Mammary epithelial cell (primary cell): ENCODE results near the gene OR10A3.

Source experiments
- CTCF ChIP-seq, 2 donors: IDR thresholded peaks in 1 of 2; conservative IDR thresholded peaks in 1 of 2; 2 replicates each; pipeline ENCODE4 v1.5.1; 2011 to 2012; ENCODE audit warnings: inconsistent platforms in 2 of 2, low read length in 2 of 2, mild to moderate bottlenecking in 2 of 2, control low read depth in 1 of 2, low read depth in 1 of 2; ENCODE audit not compliant: insufficient read depth in 1 of 2; ENCODE audit errors: extremely low read depth in 1 of 2
- EZH2 ChIP-seq: IDR thresholded peaks from 2 replicates; pipeline ENCODE4 v1.6.1; 2012; ENCODE audit warnings: low read length, inconsistent platforms, borderline replicate concordance

- TF ChIP-seq CTCF (conservative IDR thresholded peaks at IDR 0.05 in 1 of 2, IDR thresholded peaks at IDR 0.05 in 1 of 2; ENCODE audit: extremely low read depth in 1 of 2, insufficient read depth in 1 of 2, low read depth in 1 of 2, low read length in 2 of 2) (no peak), EZH2 (no peak)
Measured at GRCh38 chr11:7899418-7899817, 42.1 kb downstream of the OR10A3 start.
